HL-60 (cell line): Measurements from ENCODE around the gene BABAM2.

Experiments
- CTCF ChIP-seq: IDR thresholded peaks from one replicate; pipeline ENCODE4 v1.5.1; 2011; ENCODE audit warnings: low read length, control low read depth, inconsistent platforms; ENCODE audit not compliant: insufficient read depth
- GABPA ChIP-seq: IDR thresholded peaks from 2 replicates; pipeline ENCODE4 v1.6.1; 2012; ENCODE audit warnings: low read depth
- POLR2AphosphoS5 ChIP-seq: IDR thresholded peaks from 2 replicates; pipeline ENCODE4 v1.6.1; 2012; ENCODE audit warnings: low read depth
- REST ChIP-seq: IDR thresholded peaks from 2 replicates; pipeline ENCODE4 v1.6.1; 2012; ENCODE audit warnings: low read depth; ENCODE audit not compliant: insufficient replicate concordance
- SPI1 ChIP-seq: IDR thresholded peaks from 2 replicates; pipeline ENCODE4 v1.6.1; 2012; ENCODE audit warnings: low read depth, mild to moderate bottlenecking, borderline replicate concordance

DNA sequence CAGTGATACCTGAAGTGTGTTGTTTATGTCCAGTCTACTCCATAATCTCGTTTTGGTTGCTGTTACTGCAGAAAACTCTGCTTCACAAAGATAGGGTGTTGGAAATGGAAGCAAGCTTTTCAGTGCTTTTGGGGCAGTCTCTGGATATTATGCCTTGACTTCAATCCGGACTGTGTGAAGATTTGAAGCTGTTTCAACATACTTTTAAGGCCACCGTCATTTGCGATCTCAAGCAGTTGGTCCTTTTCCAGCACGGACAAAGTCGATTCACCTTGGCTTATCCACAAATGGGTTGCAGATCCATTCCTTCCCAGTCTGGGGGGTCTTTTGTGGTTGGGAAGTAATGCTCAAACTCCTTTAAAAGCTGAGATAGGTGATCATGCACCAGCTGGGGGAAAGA lies 20.8 kb upstream of the BABAM2 start:
- TF ChIP-seq POLR2AphosphoS5: no peak
- TF ChIP-seq CTCF: no peak
- no peak for TF ChIP-seq GABPA
- TF ChIP-seq REST: no peak
- no peak for TF ChIP-seq SPI1
